Measurements from ENCODE around the gene RAB20. TPM values are rescaled to one million over a fixed set of nuclear protein-coding genes. Genes with fewer than 3 reads are reported as not detected.

The RAB20 gene
- total RNA-seq, 1 experiment from 2014 or later: 12.3 TPM

GRCh38 chr13:110571896-110572777, 10.6 kb upstream of the RAB20 start:
- Histone ChIP-seq H4K20me1 (ENCODE audit: control insufficient read depth, insufficient read depth, insufficient read length) (no peaks in the 10 kb centered on the region), H3K9me3 (ENCODE audit: control insufficient read depth, low read depth, low read length) (no peaks in the 10 kb centered on the region), H3K27me3 (ENCODE audit: insufficient read depth, low read length) (no peaks in the 10 kb centered on the region), H4K8ac (replicated peaks; ENCODE audit: insufficient read length, low read depth, low read length) (no peak overlapping the region), H3K56ac (ENCODE audit: insufficient read length, low read depth, low read length) (no peak overlapping the region), H3K27ac (ENCODE audit: insufficient read length, low read depth, low read length) (no peak overlapping the region), H3K14ac (ENCODE audit: insufficient read depth, low read length) (no peak overlapping the region), H3K9ac (ENCODE audit: extremely low read depth, insufficient read length, low read length) (no peak overlapping the region), H2AFZ (ENCODE audit: low read length) (no peak overlapping the region), H3K4ac (ENCODE audit: low read depth, low read length) (no peak overlapping the region), H2BK15ac (ENCODE audit: low read depth, low read length) (no peak overlapping the region), H2AK5ac (ENCODE audit: insufficient read length, low read length) (no peak overlapping the region), H2BK5ac (ENCODE audit: insufficient read length, low read length) (no peak overlapping the region), H3K79me1 (ENCODE audit: insufficient read depth, low read depth, low read length, poor library complexity, severe bottlenecking) (no peaks in the 10 kb centered on the region), H3K79me2 (ENCODE audit: insufficient read depth, low read length) (no peaks in the 10 kb centered on the region), H2BK20ac (ENCODE audit: low read depth, low read length, poor library complexity, severe bottlenecking) (no peak overlapping the region), H4K5ac (ENCODE audit: insufficient read length, low read depth, low read length) (no peak overlapping the region), H3T11ph (ENCODE audit: low read length) (no peak overlapping the region), H3K4me1 (ENCODE audit: insufficient read depth, low read length) (no peaks in the 10 kb centered on the region), H3K4me2 (ENCODE audit: insufficient read depth, insufficient read length, low read length) (no peak overlapping the region), H3K18ac (ENCODE audit: insufficient read length, low read depth, low read length) (no peak overlapping the region), H4K91ac (ENCODE audit: insufficient read length, low read depth, low read length) (no peak overlapping the region), H2BK12ac (ENCODE audit: insufficient read length, low read depth, low read length) (no peak overlapping the region), H2BK120ac (ENCODE audit: low read depth, low read length, poor library complexity, severe bottlenecking) (no peak overlapping the region), H3K23ac (ENCODE audit: insufficient read length, low read depth, low read length) (no peak overlapping the region), H3K23me2 (ENCODE audit: insufficient read length, low read depth, low read length, poor library complexity, severe bottlenecking) (no peaks in the 10 kb centered on the region)
- H3K9me3 Mint-ChIP-seq: no peaks in the 10 kb centered on the region
- H3K4me1 Mint-ChIP-seq: peaks cover 19 to 27% of the 10 kb centered on the region in 2 experiments
- H3K27ac Mint-ChIP-seq: no peak overlapping the region
- TF ChIP-seq CTCF (conservative IDR thresholded peaks at IDR 0.05): no peak
- no peak overlapping the region for H3K4me3 Mint-ChIP-seq
- no CpG with 5 or more reads among the region's 20 CpGs for WGBS (ENCODE audit: extremely low coverage, insufficient read length, low lambda C conversion rate)
- no peak for DNase-seq
- H3K27me3 Mint-ChIP-seq (ENCODE audit: low read depth): peaks cover 12% of the 10 kb centered on the region
- no peaks in the 10 kb centered on the region for H3K36me3 Mint-ChIP-seq (ENCODE audit: insufficient read depth in 1 of 3, low read depth in 3 of 3)
